Stimulated activated CD4-positive, alpha-beta T cell treated with anti-CD3 and anti-CD28 coated beads, Interleukin-2, amount 100 ng/mL, for 48 hours (primary cell): ENCODE results near the gene KLF1.
A peak's percentile ranks its signal among the peaks of the same experiment; 100 is the strongest.
"Not testable (repeated sequence)": the region's sequence is repeated elsewhere in the genome, so short reads cannot be mapped to it uniquely, and the experiment has no call there.

Source experiments
- DNase-seq, 2 donors: peaks; one replicate each; pipeline ENCODE4 v3.0.0-alpha.2; 2020

Gene KLF1

DNA sequence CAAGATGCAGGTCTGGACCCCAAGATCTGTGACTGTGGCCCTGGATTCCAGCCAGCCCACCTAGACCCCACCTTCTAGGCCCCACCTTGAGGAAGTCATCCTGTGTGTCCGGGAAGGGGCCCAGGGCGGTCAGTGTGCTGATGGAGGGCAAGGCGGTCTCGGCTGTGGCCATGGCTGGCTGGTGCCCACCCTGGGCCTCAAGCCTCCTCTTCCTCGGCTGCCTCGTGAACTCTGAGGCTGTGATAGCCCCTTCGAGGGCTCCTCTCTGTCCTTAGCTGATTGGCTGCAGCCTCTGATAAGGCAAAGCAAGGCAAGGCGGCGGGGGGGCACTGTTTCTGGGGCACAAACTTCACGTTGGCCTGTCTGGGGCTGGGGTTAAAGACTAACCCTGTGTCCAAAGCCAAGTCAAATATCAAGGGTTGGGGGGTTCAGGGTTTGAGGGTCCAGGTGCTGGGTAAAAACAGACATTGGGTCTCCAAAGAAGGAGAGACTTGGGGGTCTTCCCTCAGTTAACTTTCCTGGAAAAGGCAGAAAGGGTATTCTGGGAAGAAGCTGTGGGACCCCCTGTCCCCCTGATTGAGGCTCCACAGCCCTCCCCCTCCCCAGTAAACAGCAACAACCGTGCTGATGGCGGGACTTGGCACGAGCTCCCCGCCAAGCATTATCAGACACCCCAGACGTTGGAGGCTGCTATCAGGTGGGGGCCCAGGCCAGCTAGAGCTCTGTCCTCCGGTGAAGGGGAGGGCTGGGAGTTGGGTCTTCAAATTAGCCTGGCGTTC, at the start of gene KLF1:
TSS of gene KLF1 (minus strand) at position 233 of the 779 bp plus-strand sequence. CDS start at position 172, 61 bp downstream.
- no peak for DNase-seq

DNA sequence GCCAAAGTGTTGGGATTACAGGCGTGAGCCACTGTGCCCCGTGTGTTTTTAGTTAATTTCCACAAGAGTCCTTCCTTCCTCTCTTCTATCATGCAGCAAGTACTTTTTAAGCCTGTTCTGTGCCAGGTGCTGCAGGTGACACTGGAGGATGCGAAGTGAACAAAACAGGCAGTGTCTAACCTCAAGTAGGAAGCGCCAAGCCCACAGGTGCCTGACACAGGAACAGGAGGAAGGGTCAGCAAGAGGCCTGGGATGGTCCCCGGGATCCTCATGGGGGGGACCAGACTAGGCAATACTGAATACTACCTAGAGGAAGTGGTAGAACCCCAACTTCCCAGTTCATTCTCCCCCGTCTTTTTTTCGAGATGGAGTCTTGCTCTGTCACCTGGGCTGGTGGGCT, 49.6 kb upstream of the KLF1 start:
- no peak for DNase-seq

DNA sequence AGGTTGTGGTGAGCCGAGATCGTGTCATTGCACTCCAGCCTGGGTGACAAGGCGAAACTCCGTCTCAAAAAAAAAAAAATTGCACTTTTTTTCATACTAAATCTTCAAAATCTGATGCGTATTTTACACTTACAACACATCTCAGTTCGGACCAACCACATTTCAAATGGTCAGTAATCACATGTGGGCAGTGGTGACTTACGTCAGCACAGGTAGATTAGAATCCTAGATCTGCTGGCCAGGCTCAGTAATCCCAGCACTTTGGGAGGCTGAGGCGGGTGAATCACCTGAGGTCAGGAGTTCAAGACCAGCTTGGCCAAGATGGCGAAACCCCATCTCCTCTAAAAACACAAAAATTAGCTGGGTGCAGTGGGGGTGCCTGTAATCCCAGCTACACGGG, 48.1 kb upstream of the KLF1 start:
- DNase-seq = no peak

DNA sequence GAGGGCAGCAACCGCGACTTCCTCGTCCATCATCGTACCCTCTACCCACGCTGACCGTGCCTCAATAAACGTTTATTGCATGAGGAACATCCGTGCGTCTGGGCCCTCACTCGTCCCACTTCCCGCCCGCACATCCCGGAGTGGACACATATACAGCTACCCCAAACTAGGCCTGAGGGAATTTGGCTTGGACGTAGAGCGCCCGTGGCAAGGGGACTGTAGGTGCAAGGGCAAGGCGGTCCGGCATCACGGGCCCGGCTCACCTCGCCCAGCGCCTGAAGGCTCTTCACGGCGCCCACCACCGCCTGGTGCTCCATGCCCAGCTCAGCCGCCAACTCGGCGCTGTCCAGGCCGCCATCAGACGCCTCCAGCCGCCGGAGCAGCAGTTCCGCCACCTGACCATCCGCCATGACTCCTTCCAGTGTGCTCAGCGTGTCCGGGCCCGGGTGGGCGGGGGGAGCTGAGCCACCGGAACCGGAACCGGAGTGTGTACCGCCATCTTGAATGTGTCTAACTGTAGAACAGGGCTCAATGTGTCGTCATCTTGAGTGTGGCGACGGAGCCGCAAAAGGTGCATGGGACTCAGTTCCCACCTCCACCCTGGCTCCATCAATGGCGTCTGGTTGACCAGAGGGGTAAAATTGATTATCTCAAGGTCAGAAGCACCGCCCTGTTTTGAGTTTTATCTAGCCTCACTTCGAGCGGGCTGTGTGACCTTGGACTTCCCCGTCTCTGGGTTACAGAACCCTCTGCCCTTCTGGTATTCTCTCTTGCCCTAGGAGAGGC, 46.5 kb upstream of the KLF1 start, which contains the start of gene FARSA:
TSS of gene FARSA (minus strand) at position 425 of the 786 bp plus-strand sequence. CDS start at position 410, 15 bp downstream.
- DNase-seq = peak; percentile 84 to 90

DNA sequence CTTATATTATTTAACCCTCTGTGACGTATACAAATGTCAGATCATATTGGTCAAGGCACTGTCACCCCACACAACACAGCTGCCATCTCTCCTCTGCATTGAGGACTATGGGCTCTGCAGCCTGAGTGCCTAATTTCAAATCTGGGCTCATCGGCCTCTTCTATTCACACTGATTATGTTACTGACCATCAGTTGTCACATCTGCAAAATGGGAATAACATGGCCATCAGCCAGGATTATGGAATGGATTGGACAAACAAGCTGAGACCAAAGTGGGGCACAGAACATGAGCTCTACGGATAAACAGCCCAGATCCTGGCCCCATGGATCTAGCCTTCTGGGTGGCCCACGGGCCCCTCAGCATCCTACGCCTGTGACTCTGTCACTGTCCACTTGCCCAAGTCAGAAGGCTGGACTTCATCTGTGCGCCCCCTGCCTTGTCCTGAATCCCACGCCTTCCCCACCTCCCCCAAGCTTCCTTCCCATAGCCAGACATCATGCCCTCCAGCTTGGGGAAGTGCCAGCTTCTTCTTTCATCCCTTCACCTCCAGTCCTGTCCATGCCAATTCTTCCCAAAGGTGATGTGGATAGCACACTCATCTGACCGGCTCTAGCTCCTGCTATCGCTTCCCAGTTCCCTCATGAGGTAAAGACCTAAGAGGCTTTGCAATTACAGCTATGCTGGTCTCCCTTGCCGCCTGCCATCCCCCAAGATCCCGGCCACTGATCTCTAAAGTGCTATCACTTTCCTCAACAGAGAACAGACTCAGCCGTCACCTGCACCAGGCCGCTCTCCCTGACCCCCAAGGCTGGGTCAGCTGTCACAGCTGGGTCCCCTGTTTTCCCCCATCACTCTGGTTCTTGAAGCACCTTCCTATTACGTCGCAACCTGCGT, 45.6 kb upstream of the KLF1 start:
- DNase-seq = no peak

DNA sequence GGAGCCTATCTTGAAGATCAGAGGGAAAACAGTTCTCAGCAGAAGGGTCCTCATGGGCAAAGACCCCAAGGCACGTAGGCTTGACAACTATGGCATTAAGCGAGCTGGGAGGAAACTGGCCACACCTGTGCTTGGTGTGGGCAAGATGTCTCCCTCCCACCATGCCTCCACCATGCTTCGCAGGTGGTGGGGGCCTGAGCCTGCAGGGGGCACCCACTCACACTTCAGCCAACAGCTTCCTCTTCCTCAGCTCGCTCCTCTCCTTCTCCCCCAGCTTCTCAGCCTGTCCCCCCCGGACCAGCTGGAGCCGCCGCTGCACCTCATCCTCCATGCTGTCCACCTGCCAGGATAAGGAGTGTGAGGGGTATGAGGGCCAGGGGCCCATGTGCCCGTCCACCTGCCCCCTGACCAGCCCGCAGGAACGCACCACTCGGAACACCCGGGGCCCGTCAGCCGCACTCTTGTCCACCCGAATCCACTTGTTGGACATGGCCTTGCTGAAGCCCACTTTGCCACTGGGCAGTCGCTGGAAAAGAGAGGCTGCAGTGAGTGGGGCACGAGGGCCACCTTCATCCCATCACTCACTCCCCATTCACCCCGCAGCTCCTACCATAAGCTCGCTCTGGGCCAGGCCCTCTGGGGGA, 43.1 kb upstream of the KLF1 start:
- no peak for DNase-seq

DNA sequence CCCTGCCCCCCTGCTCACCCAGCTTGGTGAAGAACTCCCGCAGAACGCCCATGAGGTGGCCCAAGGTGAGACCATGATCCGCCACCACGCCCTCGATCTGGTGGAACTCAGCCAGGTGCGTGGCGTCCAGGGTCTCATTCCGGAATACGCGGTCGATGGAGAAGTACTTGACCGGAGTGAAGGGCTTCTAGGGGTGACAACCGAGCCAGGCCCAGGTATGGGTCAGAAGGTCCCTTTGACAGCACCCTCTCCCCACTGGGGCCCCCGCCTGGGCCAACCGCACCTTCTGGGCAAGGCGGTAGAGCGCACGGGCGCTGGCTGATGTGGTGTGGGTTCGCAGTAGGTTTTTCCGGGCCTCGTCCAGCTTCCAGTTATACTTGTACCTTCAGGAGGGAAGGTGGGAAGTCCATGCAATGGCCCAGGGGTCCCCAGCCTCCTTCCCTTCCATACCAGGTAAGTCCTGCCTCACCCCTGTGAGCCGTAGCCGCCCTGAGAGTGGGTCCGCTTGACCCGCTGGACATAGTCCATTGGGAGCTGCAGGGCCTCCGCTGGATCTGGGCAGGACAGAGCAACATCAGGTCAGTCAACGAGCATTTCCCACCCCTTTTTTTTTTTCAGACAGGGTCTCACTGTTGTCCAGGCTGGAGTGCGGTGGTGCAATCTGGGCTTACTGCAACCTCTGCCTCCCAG, 37.8 kb upstream of the KLF1 start:
- no peak for DNase-seq

DNA sequence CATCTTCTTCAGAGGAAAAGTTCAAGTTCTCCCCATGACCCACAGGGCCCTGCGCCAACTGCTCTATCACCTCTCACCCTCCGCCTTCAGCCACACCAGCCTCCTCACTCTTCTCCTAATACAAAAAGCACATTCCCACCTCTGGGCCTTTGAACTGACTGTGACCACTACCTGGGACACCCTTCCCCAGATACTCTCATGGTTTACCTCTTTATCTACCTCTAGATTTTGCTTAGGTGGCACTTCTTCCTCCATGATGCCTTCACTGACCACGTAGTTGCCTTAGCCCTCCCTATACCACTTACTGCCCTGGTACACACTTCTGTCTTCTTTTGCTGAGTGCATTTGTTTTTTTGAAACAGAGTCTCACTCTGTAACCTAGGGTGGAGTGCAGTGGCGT, 36.0 kb upstream of the KLF1 start:
- no peak for DNase-seq

DNA sequence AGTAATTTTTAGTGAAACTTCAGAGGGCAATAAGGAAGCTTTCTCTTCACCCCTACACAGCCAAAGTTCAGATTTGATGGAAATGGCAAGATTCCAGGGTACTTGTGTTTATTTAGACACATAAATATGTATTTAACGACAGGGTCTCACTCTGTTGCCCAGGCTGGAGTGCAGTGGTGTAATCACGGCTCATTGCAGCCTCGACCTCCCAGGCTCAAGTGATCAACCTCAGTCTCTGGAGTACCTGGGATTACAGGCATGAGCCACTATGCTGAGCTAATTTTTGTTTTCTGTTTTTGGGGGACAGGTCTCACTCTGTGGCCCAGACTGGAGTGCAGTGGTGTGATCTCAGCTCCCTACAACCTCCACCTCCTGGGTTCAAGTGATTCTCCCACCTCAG, 34.0 kb upstream of the KLF1 start:
- no peak for DNase-seq

DNA sequence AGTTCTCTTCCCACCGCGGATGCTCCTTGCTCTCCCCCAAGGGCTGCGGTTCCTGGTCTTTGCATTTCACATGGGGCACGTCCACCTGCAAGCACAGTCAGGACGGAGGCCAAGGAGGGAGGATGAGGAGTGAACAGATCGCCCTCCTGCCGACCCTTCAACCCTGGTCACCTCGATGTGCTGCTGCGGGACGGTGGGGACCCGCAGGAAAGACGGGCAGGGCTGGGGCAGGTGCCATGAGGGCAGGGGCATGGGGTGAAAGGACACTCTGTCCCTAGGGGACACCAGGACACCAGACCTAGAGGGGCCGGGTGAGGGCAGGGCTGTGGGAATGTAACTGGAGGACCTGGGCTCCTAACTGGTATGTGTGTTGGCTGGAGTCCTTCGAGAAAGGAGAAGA, 31.3 kb upstream of the KLF1 start:
- no peak for DNase-seq

DNA sequence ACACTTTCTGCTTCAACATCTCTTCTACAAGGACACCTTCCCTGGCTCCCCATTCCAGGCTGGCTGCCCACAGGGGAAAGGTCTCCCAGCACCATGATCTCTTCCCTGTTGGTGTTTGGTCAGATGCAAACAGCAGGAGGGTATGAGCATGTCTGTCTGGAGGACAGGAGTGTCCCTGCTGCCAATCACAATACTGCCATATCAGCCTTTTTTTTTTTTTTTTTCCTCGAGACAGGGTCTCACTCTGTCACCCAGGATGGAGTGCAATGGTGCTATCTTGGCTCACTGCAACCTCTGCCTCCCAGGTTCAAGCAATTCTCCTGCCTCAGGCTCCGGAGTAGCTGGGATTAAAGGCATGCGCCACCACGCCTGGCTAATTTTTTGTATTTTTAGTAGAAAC, 28.9 kb upstream of the KLF1 start:
- not testable (repeated sequence) for DNase-seq

DNA sequence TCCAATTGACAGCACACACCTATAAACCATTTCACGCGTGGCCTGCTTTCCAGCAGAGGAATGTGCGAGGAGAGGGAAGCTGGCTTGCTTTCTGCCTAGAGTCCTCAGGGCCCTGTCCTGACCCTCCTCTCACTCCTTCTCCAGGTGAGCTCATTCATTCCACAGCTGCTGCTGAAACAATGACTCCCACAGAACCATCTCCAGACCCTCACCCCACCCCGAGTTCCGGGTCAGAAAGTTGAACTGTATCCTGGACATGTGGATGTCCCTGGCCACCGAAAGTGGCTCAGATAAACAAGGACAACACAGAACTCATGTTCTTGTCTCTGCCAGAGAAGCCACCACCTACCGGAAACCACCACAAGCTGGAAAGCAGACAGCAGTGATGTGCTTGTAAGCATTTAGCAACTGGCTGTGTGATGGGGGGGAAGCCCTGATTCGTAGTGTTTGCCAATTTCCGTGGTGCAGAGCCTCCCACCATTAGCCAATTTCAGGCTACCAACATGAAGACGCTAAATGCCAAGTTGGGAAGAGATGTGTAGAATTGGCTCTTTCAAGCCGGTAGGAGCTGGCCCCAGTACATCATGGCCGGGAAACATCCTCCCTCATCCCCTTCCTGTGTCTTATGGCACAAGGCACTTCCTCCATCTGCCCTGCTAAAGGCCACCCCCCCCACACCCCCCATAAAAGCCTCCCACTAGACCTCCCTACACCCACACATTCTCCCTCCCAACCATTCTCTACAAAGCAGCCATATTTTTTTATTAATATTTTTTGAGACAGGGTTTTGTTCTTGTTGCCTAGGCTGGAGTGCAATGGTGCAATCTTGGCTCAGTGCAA, 27.1 kb upstream of the KLF1 start:
- DNase-seq = no peak

DNA sequence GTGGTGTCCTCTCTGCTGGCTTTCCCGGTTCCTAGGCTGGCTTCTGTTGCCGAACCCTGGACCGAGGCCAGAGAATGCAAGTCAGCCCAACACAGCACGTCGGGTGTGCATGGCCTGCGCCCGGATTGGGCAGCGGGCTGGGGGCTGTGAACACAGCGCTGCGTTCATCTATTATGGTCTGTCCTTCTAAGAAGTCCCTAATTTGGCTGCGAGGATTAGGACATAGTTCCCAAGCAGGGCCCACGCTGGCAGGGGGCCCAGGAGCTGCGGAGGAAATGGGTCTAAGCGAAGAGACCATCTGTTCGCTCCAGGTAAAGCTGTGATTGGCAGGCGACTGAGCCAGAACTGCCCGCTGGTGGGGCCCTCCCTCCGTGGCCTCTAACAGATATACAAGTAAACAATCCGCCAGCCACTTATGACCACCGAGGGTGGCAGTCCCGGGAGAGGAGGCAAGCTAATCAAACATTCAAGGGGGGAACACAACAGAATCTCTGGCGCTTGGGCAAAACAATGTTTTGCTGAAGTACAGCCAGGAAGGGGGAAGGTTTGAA, 26.1 kb upstream of the KLF1 start:
- DNase-seq = no peak

DNA sequence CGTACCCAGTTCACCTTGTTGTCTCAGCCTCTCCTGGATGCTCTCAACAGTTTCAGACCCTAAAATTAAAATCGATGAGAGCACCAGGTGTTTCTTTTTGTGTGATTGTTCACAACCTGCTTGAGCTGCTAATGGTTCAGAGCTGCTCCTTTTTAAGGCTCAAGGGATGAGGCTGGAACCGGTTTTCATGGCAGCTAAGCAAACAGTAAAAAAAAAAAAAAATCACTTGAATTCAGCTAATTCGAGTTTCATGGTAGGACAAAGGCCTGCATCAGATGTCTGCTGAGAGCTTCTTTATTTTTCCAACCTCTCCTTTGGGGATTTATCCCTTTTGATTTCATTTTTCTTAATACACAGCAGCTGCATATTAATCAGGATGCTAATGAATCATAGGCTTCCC, 25.6 kb upstream of the KLF1 start:
- DNase-seq = no peak

DNA sequence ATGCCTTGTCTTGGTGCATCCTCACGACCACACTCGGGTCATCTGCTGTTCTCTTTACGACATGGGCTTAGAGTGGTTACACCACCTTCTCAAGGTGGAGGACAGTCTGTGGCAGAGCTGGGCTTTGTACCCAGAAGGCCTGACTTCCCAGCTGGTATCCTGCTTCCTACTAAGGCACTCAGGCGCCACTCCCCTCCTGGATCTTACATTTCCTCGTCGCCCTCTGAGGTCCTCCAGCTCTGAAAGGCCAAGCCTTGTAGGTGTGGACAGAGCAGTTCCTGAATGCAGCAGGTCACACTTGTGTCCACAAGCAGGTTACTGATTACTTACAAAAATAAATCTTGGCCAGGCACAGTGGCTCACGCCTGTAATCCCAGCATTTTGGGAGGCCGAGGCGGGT, 20.2 kb upstream of the KLF1 start:
- DNase-seq = no peak

DNA sequence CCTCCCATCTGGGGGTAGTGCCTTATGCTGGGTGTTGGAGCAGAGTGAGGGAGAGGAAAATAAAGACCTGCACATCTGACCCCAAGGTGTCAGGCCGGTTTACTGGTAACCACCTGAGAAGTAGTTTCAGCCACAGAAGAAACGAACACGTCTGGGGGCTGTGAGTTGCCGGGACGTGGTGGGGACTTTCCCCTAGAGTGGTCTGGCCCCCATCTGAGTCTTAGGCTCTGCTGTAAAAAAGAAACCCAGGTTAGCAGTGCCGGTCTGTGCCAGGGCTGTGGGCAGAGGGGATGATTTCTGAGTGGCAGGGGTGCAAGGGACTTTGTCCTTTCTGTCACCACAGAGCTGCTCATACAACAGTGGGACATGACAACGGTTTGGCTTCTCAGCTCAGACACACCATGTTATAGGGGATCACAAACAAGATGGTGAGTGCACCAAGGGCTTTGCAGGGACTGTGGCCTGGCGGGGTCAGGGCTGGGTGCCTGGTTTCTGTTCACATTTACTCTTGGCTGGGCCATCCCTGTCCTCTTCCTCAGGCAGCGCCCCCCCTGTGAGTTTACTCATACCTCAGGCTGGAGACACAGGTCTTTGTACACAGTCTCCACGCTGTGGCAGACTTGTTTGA, 13.0 kb upstream of the KLF1 start:
- DNase-seq = no peak

DNA sequence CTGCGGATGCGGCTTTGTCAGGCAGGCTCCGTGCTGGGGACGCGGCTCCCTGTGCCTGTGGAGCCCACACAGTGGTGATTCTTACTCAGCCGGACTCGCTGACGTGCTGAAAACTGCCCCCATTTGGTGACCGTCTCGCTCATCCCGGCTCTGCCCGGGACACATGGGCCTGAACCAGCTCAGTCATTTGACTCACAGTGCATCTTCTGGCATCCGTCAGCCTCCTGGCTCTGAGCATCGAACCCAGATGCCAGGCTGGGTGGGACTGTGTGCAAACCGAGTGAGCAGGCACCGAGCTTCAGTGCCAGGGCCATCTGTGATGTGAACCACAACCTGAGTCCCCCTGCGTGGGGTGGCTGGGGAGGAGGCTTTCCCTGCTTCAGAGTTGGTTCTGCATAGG, 9.5 kb upstream of the KLF1 start:
- no peak for DNase-seq

DNA sequence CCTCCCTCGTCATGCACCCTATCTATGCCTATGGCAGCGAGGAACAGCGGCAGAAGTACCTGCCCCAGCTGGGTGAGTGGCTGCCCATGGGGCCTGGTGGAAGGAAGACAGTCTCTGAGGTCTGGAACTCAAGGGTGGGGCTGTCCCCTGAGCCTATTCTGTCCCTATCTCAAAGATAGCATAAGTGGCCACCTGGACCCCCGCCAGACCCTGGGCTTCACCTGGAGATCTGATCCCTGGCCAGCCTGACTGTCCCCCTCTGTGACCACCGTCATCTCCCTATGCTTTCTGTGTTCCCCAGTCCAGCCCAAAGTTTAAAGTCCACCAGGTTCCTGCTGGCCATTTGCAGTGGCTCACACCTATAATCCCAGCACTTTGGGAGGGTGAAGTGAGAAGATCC, 6.6 kb upstream of the KLF1 start:
- no peak for DNase-seq

DNA sequence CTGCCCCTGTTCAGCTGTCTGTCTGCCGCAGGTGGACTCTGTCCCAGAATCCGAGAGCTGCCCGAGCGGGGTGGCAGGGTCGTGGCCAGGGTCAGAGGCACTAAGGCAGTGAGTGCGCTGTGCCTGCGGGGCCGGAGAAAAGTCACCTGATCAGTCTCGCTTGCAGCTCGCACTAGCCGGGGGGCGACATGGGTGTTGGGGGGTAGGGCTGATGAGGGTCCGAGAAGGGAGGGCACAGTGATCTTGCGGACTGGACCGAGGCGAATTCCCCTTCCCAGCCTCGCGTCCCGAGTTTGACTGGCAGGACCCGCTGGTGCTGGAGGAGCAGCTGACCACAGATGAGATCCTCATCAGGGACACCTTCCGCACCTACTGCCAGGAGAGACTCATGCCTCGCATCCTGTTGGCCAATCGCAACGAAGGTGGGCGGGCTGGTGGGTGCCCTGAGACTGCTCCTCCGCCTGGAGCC, 4.6 kb upstream of the KLF1 start:
- DNase-seq = no peak
